NCI-H345 treated with DMSO at 0.1 percent for 48 hours (cell line): ENCODE measurements around the gene RPS6KC1.
A peak's percentile ranks its signal among the peaks of the same experiment; 100 is the strongest.
"Not testable (repeated sequence)": the region's sequence is repeated elsewhere in the genome, so short reads cannot be mapped to it uniquely, and the experiment has no call there.

Experiments used
- DNase-seq: peaks from one replicate; lab custom pipeline; 2025; ENCODE audit not compliant: unreplicated experiment; lab: John Stamatoyannopoulos, UW

The RPS6KC1 gene

GRCh38 chr1:213104604-213105003 lies 53.6 kb downstream of the RPS6KC1 start:
- no peak for DNase-seq

GRCh38 chr1:213106298-213106697 lies 55.3 kb downstream of the RPS6KC1 start:
- no peak for DNase-seq

- DNase-seq: no peak
Measured at GRCh38 chr1:213107613-213108012, 56.6 kb downstream of the RPS6KC1 start.

- no peak for DNase-seq
Measured at GRCh38 chr1:213110349-213111300, 59.6 kb downstream of the RPS6KC1 start.

GRCh38 chr1:213111502-213111901 lies 60.5 kb downstream of the RPS6KC1 start:
- no peak for DNase-seq

- not testable (repeated sequence) for DNase-seq
Measured at GRCh38 chr1:213112723-213113122, 61.7 kb downstream of the RPS6KC1 start.

GRCh38 chr1:213117699-213118180 lies 66.7 kb downstream of the RPS6KC1 start:
- DNase-seq: not testable (repeated sequence)

- DNase-seq: no peak
Measured at GRCh38 chr1:213119794-213120193, 68.8 kb downstream of the RPS6KC1 start.

- DNase-seq: no peak
Measured at GRCh38 chr1:213120386-213120785, 69.3 kb downstream of the RPS6KC1 start.

- no peak for DNase-seq
Measured at GRCh38 chr1:213120961-213121360, 69.9 kb downstream of the RPS6KC1 start.

GRCh38 chr1:213122514-213122929 lies 71.5 kb downstream of the RPS6KC1 start:
- peak; percentile 8 for DNase-seq

GRCh38 chr1:213123087-213123486 lies 72.0 kb downstream of the RPS6KC1 start:
- no peak for DNase-seq

- no peak for DNase-seq
Measured at GRCh38 chr1:213123536-213123935, 72.5 kb downstream of the RPS6KC1 start.

GRCh38 chr1:213124590-213124989 lies 73.5 kb downstream of the RPS6KC1 start:
- DNase-seq: no peak

GRCh38 chr1:213125643-213126042 lies 74.6 kb downstream of the RPS6KC1 start:
- DNase-seq: no peak

GRCh38 chr1:213127074-213127473 lies 76.0 kb downstream of the RPS6KC1 start:
- no peak for DNase-seq

GRCh38 chr1:213131851-213132655 lies 81.0 kb downstream of the RPS6KC1 start:
- DNase-seq: no peak

- no peak for DNase-seq
Measured at GRCh38 chr1:213135572-213135971, 84.5 kb downstream of the RPS6KC1 start.

- no peak for DNase-seq
Measured at GRCh38 chr1:213136190-213136917, 85.3 kb downstream of the RPS6KC1 start.

- DNase-seq: peak; percentile 12
Measured at GRCh38 chr1:213138391-213138790, 87.3 kb downstream of the RPS6KC1 start.

- no peak for DNase-seq
Measured at GRCh38 chr1:213138892-213139291, 87.9 kb downstream of the RPS6KC1 start.
